Astrocyte (in vitro differentiated cells and primary cell): ENCODE results near the gene EGFLAM.

Source experiments
- CTCF ChIP-seq: IDR thresholded peaks from 2 replicates; pipeline ENCODE4 v1.5.1; 2011; ENCODE audit warnings: low read depth, mild to moderate bottlenecking, inconsistent platforms, low read length, moderate library complexity; ENCODE audit not compliant: insufficient read depth
- EZH2 ChIP-seq: IDR thresholded peaks from 2 replicates; pipeline ENCODE4 v1.6.1; 2012; ENCODE audit warnings: mild to moderate bottlenecking, low read length, inconsistent platforms; ENCODE audit not compliant: insufficient read depth

DNA sequence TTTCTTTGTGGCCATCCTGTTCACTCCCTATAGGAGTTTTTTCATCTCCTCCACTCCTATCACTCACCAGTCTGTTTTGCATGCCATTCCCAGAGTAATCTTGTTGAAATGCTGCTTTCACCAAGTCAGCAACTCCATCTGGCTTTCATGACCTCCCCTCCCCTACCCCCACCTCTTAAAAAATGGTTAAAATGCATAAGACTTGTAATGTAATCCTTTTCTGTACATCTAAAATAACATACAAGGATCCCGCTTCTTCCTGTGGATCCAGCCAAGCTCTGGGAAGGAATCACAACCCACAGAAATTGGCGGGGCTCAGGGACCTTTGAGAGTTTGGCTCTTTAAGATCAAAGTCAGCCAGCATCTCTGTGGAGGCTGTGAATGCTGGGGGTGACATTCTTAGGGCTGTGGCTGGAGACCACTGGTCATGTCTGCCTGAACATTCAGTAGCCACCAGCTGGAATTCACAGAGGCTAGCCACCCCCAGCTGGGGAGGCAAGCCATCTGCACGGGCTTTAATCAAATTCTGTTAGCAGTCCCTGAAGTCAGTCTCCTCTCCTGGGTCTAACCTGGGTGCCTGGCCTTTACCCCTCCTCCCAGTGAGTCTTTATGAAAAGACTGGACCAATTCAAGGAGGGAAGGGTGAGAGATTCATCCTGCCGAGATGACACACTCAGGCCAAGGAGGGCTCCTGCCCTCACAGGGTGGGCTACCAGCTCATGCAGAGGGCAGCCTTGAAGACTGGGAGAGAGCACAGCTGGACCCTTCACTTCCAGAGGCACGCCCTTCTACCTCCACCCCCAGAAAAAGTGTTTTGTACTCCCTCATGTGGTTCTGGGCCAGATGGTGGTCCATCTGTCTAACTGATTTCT, 165.2 kb downstream of the EGFLAM start:
- TF ChIP-seq CTCF: no peak
- no peak for TF ChIP-seq EZH2
